HL-60 (cell line): ENCODE data around the gene KIF7.

Source experiments
- DNase-seq, 2 experiments: peaks; one replicate each; pipeline ENCODE4 v3.0.0-alpha.2; 2010 to 2020; ENCODE audit warnings: low read depth in 1 of 2, low spot score in 1 of 2
- H3K27ac ChIP-seq: fragments of 250-450 bp; sonication (Bioruptor Pico); replicated peaks from 2 replicates; pipeline ENCODE4 v1.5.1; 2020; ENCODE audit warnings: mild to moderate bottlenecking, moderate library complexity
- H3K27me3 ChIP-seq: fragments of 250-450 bp; sonication (Bioruptor Pico); 2 replicates; pipeline ENCODE4 v1.5.1; 2021; ENCODE audit warnings: mild to moderate bottlenecking, moderate library complexity; ENCODE audit not compliant: insufficient read depth, poor library complexity, severe bottlenecking
- H3K4me3 ChIP-seq: replicated peaks from 2 replicates; pipeline ENCODE4 v1.5.1; 2011; ENCODE audit warnings: mild to moderate bottlenecking, control low read depth, low read length; ENCODE audit not compliant: insufficient read depth
- GABPA ChIP-seq: IDR thresholded peaks from 2 replicates; pipeline ENCODE4 v1.6.1; 2012; ENCODE audit warnings: low read depth
- POLR2AphosphoS5 ChIP-seq: IDR thresholded peaks from 2 replicates; pipeline ENCODE4 v1.6.1; 2012; ENCODE audit warnings: low read depth
- REST ChIP-seq: IDR thresholded peaks from 2 replicates; pipeline ENCODE4 v1.6.1; 2012; ENCODE audit warnings: low read depth; ENCODE audit not compliant: insufficient replicate concordance
- SPI1 ChIP-seq: IDR thresholded peaks from 2 replicates; pipeline ENCODE4 v1.6.1; 2012; ENCODE audit warnings: low read depth, mild to moderate bottlenecking, borderline replicate concordance
- TF ChIP-seq, protein P1 (sequence below): IDR thresholded peaks from one replicate; pipeline ENCODE4 v1.5.1; 2011; ENCODE audit warnings: low read length, control low read depth, inconsistent platforms; ENCODE audit not compliant: insufficient read depth

Gene KIF7

GRCh38 chr15:89673165-89673512, 17.9 kb upstream of the KIF7 start:
- Histone ChIP-seq H3K27me3 (no peaks in the 10 kb centered on the region), H3K4me3 (no peak overlapping the region), H3K27ac (no peak overlapping the region)
- TF ChIP-seq REST = no peak
- TF ChIP-seq, protein P1, sequence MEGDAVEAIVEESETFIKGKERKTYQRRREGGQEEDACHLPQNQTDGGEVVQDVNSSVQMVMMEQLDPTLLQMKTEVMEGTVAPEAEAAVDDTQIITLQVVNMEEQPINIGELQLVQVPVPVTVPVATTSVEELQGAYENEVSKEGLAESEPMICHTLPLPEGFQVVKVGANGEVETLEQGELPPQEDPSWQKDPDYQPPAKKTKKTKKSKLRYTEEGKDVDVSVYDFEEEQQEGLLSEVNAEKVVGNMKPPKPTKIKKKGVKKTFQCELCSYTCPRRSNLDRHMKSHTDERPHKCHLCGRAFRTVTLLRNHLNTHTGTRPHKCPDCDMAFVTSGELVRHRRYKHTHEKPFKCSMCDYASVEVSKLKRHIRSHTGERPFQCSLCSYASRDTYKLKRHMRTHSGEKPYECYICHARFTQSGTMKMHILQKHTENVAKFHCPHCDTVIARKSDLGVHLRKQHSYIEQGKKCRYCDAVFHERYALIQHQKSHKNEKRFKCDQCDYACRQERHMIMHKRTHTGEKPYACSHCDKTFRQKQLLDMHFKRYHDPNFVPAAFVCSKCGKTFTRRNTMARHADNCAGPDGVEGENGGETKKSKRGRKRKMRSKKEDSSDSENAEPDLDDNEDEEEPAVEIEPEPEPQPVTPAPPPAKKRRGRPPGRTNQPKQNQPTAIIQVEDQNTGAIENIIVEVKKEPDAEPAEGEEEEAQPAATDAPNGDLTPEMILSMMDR = peak; percentile 57
- DNase-seq = peak in 1 of 2 experiments; percentile 45

DNA sequence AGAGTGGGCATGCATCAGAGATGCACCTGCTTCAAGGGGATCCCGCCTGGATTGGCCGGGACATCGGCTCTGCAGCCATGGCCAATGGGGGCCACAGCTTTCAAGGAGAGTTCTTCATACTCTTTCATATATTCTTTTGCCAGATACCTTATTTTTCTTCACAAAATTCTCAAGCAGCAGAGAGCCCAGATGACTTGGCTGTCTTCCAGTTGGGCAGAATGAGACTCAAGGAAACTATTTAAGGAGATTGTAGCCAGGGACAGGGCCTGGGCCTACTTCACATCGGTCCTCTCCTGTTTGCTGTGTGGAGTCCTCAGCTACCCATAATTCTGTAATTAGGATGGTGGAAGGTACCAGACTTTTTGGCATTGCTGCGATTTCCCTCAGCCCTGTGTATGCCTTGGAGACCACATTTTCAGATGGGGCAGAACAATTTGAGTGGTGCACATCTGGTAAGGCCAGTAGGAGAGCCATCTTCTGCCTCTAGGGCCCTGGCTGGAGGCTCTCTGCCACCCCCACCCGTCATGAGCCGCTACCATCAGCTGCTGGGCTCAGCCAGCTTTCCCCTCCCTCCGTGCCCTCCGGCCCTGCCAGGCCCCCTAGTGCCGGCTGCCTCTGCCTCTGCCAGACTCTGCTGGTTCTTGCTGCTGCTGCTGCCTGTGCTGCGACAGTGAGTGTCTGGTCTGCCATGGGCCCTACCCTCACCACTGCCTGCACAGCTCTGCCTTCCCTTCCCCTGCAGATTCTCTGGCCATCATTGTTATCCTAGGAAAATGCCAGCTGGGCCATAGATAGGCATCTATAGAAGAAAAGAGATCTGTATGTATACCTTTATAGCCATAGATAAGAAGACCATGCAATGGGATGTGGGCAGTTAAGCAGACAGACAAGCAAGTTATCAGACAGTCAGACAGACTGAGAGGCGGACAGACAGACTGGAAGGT, 17.2 kb upstream of the KIF7 start:
- no peak for DNase-seq
- TF ChIP-seq POLR2AphosphoS5 (no peak), GABPA (no peak), REST (no peak), SPI1 (no peak)
- TF ChIP-seq, protein P1 = no peak
- no peak overlapping the region for H3K4me3 ChIP-seq
- no peaks in the 10 kb centered on the region for H3K27me3 ChIP-seq
- H3K27ac ChIP-seq = no peak overlapping the region

DNA sequence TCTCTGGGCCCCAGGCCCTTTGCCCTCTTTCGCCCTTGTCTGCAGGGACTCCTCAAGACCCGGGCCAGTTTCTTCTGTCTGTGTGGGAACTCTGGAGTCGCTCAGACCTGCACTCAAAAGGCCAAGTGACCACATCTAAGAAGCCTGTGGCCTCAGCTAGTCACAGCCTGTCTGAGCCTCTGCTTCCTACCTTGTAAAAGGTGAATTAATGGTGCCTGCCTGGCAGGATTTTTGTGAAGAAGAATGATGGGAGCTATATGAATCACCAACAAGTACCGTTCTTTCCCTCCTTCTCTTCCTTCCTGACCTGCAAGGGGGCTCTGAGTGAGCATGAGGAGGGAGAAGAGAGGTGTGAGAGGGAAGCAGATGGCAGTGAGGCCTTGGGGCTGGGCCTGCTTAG, 16.4 kb upstream of the KIF7 start:
- TF ChIP-seq REST (no peak), POLR2AphosphoS5 (no peak), SPI1 (no peak), GABPA (no peak)
- TF ChIP-seq, protein P1 = no peak
- Histone ChIP-seq H3K27ac (no peak overlapping the region), H3K4me3 (no peak overlapping the region), H3K27me3 (no peaks in the 10 kb centered on the region)
- no peak for DNase-seq
